Activated naive CD8-positive, alpha-beta T cell treated with anti-CD3 and anti-CD28 coated beads, Interleukin-2, amount 50 U/mL, for 16 hours (primary cell): ENCODE results near the gene ASCC1.

Experiments
- DNase-seq: peaks from one replicate; pipeline ENCODE4 v3.0.0-alpha.2; 2020; ENCODE audit warnings: low read depth, low spot score

ASCC1 gene

GRCh38 chr10:72048450-72049124, 167.5 kb downstream of the ASCC1 start:
- DNase-seq = peak; percentile 87
